Psoas muscle (tissue), 8 donors: ENCODE data around the gene ACP3. TPM values are rescaled to one million over a fixed set of nuclear protein-coding genes. Genes with fewer than 3 reads are reported as not detected.

ENCODE experiments used
- ATAC-seq, 4 donors: fragments of 200-7000 bp; cut with Tn5 transposase; one replicate each; pipeline ENCODE4 v1.9.1; 2020; ENCODE audit warnings: moderate library complexity in 3 of 4, mild to moderate bottlenecking in 2 of 4
- DNase-seq, 2 donors: peaks; one replicate each; pipeline ENCODE4 v3.0.0-alpha.2; 2020
- H3K27ac ChIP-seq: fragments of 200-600 bp; one replicate; pipeline ENCODE4 v1.8.0; 2022
- H3K27me3 ChIP-seq, 3 donors: fragments of 200-600 bp in 1 of 3; one replicate each; pipeline versions ENCODE4 v1.6.1 to v1.8.0; 2013 to 2022; ENCODE audit warnings: low read length in 2 of 3, mild to moderate bottlenecking in 2 of 3, moderate library complexity in 1 of 3; ENCODE audit not compliant: insufficient read depth in 3 of 3
- H3K36me3 ChIP-seq, 2 donors: fragments of 200-600 bp in 1 of 2; one replicate each; pipeline versions ENCODE4 v1.6.1 to v1.8.0; 2013 to 2022; ENCODE audit warnings: low read depth in 1 of 2, mild to moderate bottlenecking in 1 of 2, moderate library complexity in 1 of 2; ENCODE audit not compliant: insufficient read depth in 1 of 2
- H3K4me1 ChIP-seq: fragments of 200-600 bp; one replicate; pipeline ENCODE4 v1.8.0; 2022
- H3K4me3 ChIP-seq: fragments of 200-600 bp; one replicate; pipeline ENCODE4 v1.8.0; 2022; ENCODE audit warnings: mild to moderate bottlenecking
- H3K9me3 ChIP-seq: fragments of 200-600 bp; one replicate; pipeline ENCODE4 v1.8.0; 2022
- CTCF ChIP-seq: fragments of 200-600 bp; IDR thresholded peaks from one replicate; pipeline ENCODE4 v1.8.0; 2022; ENCODE audit warnings: antibody characterized with exemption
- WGBS, 3 donors: extraction: QIAGEN DNeasy Blood & Tissue Kit; methylation state at CpG; one replicate each; pipeline versions ENCODE4 v1.1.6 to v1.1.7; 2013; 5-methylcytosine and 5-hydroxymethylcytosine counted together
- intact Hi-C, 2 donors: fragments of 100-400 bp; cut with DNase I; formaldehyde crosslinking; loops; one replicate each; pipeline versions ENCODE4 v1.11.0 to v1.14.2; 2022
- polyA plus RNA-seq, 3 donors: library from polyadenylated mRNA; stranded (reverse); fragments of 200-250 nt; gene quantifications; one replicate each; pipeline ENCODE4 v1.2.3, GENCODE V29; 2013
- total RNA-seq, 4 donors: library from RNA; stranded (reverse); fragmentation: NEBNext Ultra II Directional in 2 of 4; extraction: Animal tissue kit (Norgen Biotek cat#: 25700) in 2 of 4; gene quantifications; one replicate each; pipeline versions ENCODE4 v1.2.1 to v1.2.4, GENCODE V29; 2021 to 2023
- donor health status: healthy with polysubstance abuse.
- donor health status: DM: no; HTN: no; CAD: no; lungs with moderate emphysema.
- donor health status: Bipolar disorder and iron deficiency.
- donor health status: healthy.
- donor health status: DM: yes; HTN: yes; CAD: no.
- donor health status: DM: no; HTN: no; CAD: no.
- donor health status: DM: no; HTN: no; CAD: no.
- donor health status: DM: yes; HTN: yes; CAD: no.

The ACP3 gene
- total and polyA plus RNA-seq, 7 donors = 0.04 to 0.86 (median 0.09) TPM; not detected in 1

- TF ChIP-seq CTCF = no peak
- Histone ChIP-seq H3K9me3 (no peaks in the 10 kb centered on the region), H3K36me3 (no peaks in the 10 kb centered on the region), H3K27ac (no peak overlapping the region), H3K27me3 (no peaks in the 10 kb centered on the region), H3K4me3 (no peak overlapping the region), H3K4me1 (no peaks in the 10 kb centered on the region)
- ATAC-seq = no peak
- intact Hi-C loops = no loop called here
- WGBS, 3 donors = 84 to 88% (median 88%) methylated on average over 4 of the region's 4 CpGs
- no peak for DNase-seq
Measured at GRCh38 chr3:132325103-132325606, 7.9 kb downstream of the ACP3 start.

DNA sequence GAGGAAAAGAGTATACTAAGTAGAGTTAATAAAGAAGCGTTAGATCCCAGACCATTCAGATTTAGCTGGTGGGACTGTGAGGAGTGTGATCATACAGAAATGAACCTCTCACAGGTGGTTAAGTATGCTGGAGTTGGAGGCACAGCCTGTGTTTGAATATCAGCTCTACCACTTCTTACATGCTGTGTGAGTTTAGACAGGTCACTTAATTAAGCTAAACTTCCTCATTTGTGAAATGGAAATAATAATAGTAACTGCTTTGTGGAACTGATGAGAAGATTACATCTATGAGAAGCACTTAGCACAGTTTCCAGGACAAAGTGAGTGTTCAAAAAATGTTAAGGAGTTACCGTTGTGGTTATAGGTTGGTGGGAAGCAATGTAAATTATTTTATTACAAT is 8.4 kb downstream of the ACP3 start:
- no peaks in the 10 kb centered on the region for H3K9me3 ChIP-seq
- WGBS, 3 donors = 73 to 85% (median 75%) methylated on average over 2 of the region's 2 CpGs

GRCh38 chr3:132326251-132326650 is 9.0 kb downstream of the ACP3 start:
- 80 to 84% (median 83%) methylated on average over 2 of the region's 2 CpGs for WGBS, 3 donors
- H3K9me3 ChIP-seq = no peaks in the 10 kb centered on the region
- no peak for DNase-seq
- no peak for TF ChIP-seq CTCF
- no peak overlapping the region for H3K27ac ChIP-seq
- peaks cover 0 to 5% (median 0%) of the 10 kb centered on the region in 3 donors for H3K27me3 ChIP-seq
- intact Hi-C loops = no loop called here
- no peak overlapping the region for H3K4me3 ChIP-seq
- H3K36me3 ChIP-seq = no peaks in the 10 kb centered on the region
- H3K4me1 ChIP-seq = no peaks in the 10 kb centered on the region
- ATAC-seq = no peak

More for the DNA sequence above, 8.4 kb downstream of the ACP3 start:
- DNase-seq (no peak), ATAC-seq (no peak)
- peaks cover 0 to 4% (median 0%) of the 10 kb centered on the region in 3 donors for H3K27me3 ChIP-seq
- TF ChIP-seq CTCF = no peak
- no peaks in the 10 kb centered on the region for H3K4me1 ChIP-seq
- H3K36me3 ChIP-seq = no peaks in the 10 kb centered on the region
- intact Hi-C loops = no loop called here
- no peak overlapping the region for H3K27ac ChIP-seq
- H3K4me3 ChIP-seq = no peak overlapping the region

DNA sequence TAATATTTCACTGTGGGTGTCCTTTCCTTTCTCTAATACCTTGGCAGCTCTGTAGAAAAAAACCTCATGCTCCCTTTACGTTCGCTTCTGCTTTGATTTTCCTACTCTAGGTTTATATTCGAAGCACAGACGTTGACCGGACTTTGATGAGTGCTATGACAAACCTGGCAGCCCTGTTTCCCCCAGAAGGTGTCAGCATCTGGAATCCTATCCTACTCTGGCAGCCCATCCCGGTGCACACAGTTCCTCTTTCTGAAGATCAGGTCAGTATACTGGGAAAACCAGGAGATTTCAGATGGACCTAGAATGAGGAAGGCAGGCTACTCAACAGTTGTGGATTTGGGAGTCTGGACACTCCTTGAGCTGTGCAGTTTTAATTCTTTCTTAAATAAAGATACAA is 14.9 kb downstream of the ACP3 start:
- no peaks in the 10 kb centered on the region for H3K4me1 ChIP-seq
- no peaks in the 10 kb centered on the region for H3K36me3 ChIP-seq
- no peak for TF ChIP-seq CTCF
- peaks cover 0 to 5% (median 0%) of the 10 kb centered on the region in 3 donors for H3K27me3 ChIP-seq
- intact Hi-C loops = no loop called here
- no peaks in the 10 kb centered on the region for H3K9me3 ChIP-seq
- ATAC-seq (no peak), DNase-seq (no peak)
- H3K27ac ChIP-seq = no peak overlapping the region
- no peak overlapping the region for H3K4me3 ChIP-seq
- WGBS, 3 donors = 75 to 80% (median 80%) methylated on average over 6 of the region's 6 CpGs

GRCh38 chr3:132332508-132332907 is 15.3 kb downstream of the ACP3 start:
- no peak overlapping the region for H3K27ac ChIP-seq
- TF ChIP-seq CTCF = no peak
- intact Hi-C loops = no loop called here
- H3K27me3 ChIP-seq = peaks cover 0 to 5% (median 0%) of the 10 kb centered on the region in 3 donors
- DNase-seq (no peak), ATAC-seq (no peak)
- H3K4me1 ChIP-seq = no peaks in the 10 kb centered on the region
- H3K9me3 ChIP-seq = no peaks in the 10 kb centered on the region
- WGBS, 3 donors = 5 to 21% (median 20%) methylated on average over 1 of the region's 1 CpG
- no peak overlapping the region for H3K4me3 ChIP-seq
- no peaks in the 10 kb centered on the region for H3K36me3 ChIP-seq
